Right lobe of liver (tissue), 6 donors: ENCODE results near the gene UBAC2. TPM values are rescaled to one million over a fixed set of nuclear protein-coding genes. Genes with fewer than 3 reads are reported as not detected.

Experiments
- ATAC-seq, 4 donors: fragments of 200-7000 bp; cut with Tn5 transposase; one replicate each; pipeline ENCODE4 v1.9.1; 2020; ENCODE audit warnings: mild to moderate bottlenecking in 4 of 4, moderate library complexity in 4 of 4
- DNase-seq, 3 donors: peaks; one replicate each; pipeline ENCODE4 v3.0.0-alpha.2; 2020
- H3K27ac ChIP-seq, 3 donors: fragments of 200-600 bp; one replicate each; pipeline ENCODE4 v1.8.0; 2022
- H3K27me3 ChIP-seq, 2 donors: fragments of 200-600 bp; one replicate each; pipeline ENCODE4 v1.8.0; 2022
- H3K36me3 ChIP-seq, 4 donors: fragments of 200-600 bp; sonication (generic) in 1 of 4; one replicate each; pipeline versions ENCODE4 v1.5.1 to v1.8.0; 2017 to 2022; ENCODE audit warnings: control low read depth in 1 of 4
- H3K4me1 ChIP-seq, 4 donors: fragments of 200-600 bp; sonication (generic) in 1 of 4; one replicate each; pipeline versions ENCODE4 v1.5.1 to v1.8.0; 2017 to 2022; ENCODE audit warnings: control low read depth in 1 of 4
- H3K4me3 ChIP-seq, 3 donors: fragments of 200-600 bp; one replicate each; pipeline ENCODE4 v1.8.0; 2022
- H3K9me3 ChIP-seq, 4 donors: fragments of 200-600 bp; sonication (generic) in 1 of 4; one replicate each; pipeline versions ENCODE4 v1.5.1 to v1.8.0; 2017 to 2022; ENCODE audit warnings: control low read depth in 1 of 4
- CTCF ChIP-seq, 4 donors: fragments of 200-600 bp in 3 of 4; fragments of 450-650 bp in 1 of 4; IDR thresholded peaks; one replicate each; pipeline versions ENCODE4 v1.5.1 to v1.8.0; 2016 to 2022; ENCODE audit warnings: antibody characterized with exemption in 4 of 4, mild to moderate bottlenecking in 2 of 4
- POLR2A ChIP-seq: fragments of 450-650 bp; IDR thresholded peaks from one replicate; pipeline ENCODE4 v1.6.1; 2017; ENCODE audit warnings: antibody characterized with exemption, mild to moderate bottlenecking
- WGBS: methylation state at CpG from one replicate; pipeline ENCODE4 v1.1.6; 2018; ENCODE audit warnings: low coverage, low lambda C conversion rate; ENCODE audit not compliant: insufficient coverage; ENCODE audit errors: missing lambda C conversion rate; 5-methylcytosine and 5-hydroxymethylcytosine counted together
- intact Hi-C, 2 donors: fragments of 100-400 bp; cut with DNase I; formaldehyde crosslinking; loops; one replicate each; pipeline versions ENCODE4 v1.11.2 to v1.14.1; 2022
- total RNA-seq, 6 experiments: library from RNA; depleted of rRNA in 2 of 6; stranded (reverse); fragments of >200 nt in 2 of 6; fragmentation: NEBNext Ultra II Directional in 3 of 6; extraction: Animal tissue kit (Norgen Biotek cat#: 25700) in 3 of 6; gene quantifications; one replicate each; pipeline versions ENCODE4 v1.1.0 to v1.2.4, GENCODE V29; 2016 to 2023
- donor health status: DM: no; HTN: yes; CAD: no.
- donor health status: DM: no; HTN: no; CAD: no.
- donor health status: DM: no; HTN: no; CAD: no.
- donor health status: DM: no; HTN: yes; CAD: no.
- donor health status: DM: no; HTN: yes; CAD: no.

Gene UBAC2
- total RNA-seq, 6 experiments from 2014 or later = 30.2 to 45.0 (median 37.0) TPM

GRCh38 chr13:99383511-99383921 lies 182.9 kb downstream of the UBAC2 start:
- Histone ChIP-seq H3K9me3 (no peaks in the 10 kb centered on the region), H3K27ac (no peak overlapping the region), H3K27me3 (no peaks in the 10 kb centered on the region), H3K4me1 (no peaks in the 10 kb centered on the region), H3K4me3 (no peak overlapping the region), H3K36me3 (peaks cover 0 to 7% (median 2%) of the 10 kb centered on the region in 4 donors)
- no peak for TF ChIP-seq POLR2A
- TF ChIP-seq CTCF (IDR thresholded peaks at IDR 0.05) = no peak
- ATAC-seq = no peak
- 66% methylated on average over 2 of the region's 11 CpGs for WGBS
- no peak for DNase-seq
- intact Hi-C loops = no loop called here

GRCh38 chr13:99383946-99384345 lies 183.3 kb downstream of the UBAC2 start:
- no peaks in the 10 kb centered on the region for H3K27me3 ChIP-seq
- intact Hi-C loops = no loop called here
- H3K27ac ChIP-seq = no peak overlapping the region
- no peaks in the 10 kb centered on the region for H3K4me1 ChIP-seq
- peaks cover 0 to 7% (median 2%) of the 10 kb centered on the region in 4 donors for H3K36me3 ChIP-seq
- TF ChIP-seq POLR2A (no peak), CTCF (IDR thresholded peaks at IDR 0.05) (no peak)
- H3K4me3 ChIP-seq = no peak overlapping the region
- DNase-seq = no peak
- H3K9me3 ChIP-seq = no peaks in the 10 kb centered on the region
- WGBS = 83% methylated on average over 4 of the region's 5 CpGs
- ATAC-seq = no peak

- WGBS = 88% methylated on average over 12 of the region's 13 CpGs
- intact Hi-C loops = no loop called here
- peaks cover 0 to 7% (median 2%) of the 10 kb centered on the region in 4 donors for H3K36me3 ChIP-seq
- H3K4me1 ChIP-seq = no peaks in the 10 kb centered on the region
- H3K27ac ChIP-seq = no peak overlapping the region
- TF ChIP-seq CTCF (IDR thresholded peaks at IDR 0.05) = no peak
- no peak for TF ChIP-seq POLR2A
- DNase-seq = no peak
- no peaks in the 10 kb centered on the region for H3K9me3 ChIP-seq
- no peak for ATAC-seq
- H3K4me3 ChIP-seq = no peak overlapping the region
- no peaks in the 10 kb centered on the region for H3K27me3 ChIP-seq
These were observed 183.8 kb downstream of the UBAC2 start for GRCh38 chr13:99384468-99384867.

GRCh38 chr13:99385161-99385560 lies 184.5 kb downstream of the UBAC2 start:
- no peak for DNase-seq
- intact Hi-C loops = no loop called here
- WGBS = 82% methylated on average over 6 of the region's 15 CpGs

More at GRCh38 chr13:99385161-99385560, 184.5 kb downstream of the UBAC2 start:
- Histone ChIP-seq H3K4me1 (no peaks in the 10 kb centered on the region), H3K27ac (no peak overlapping the region), H3K27me3 (no peaks in the 10 kb centered on the region), H3K36me3 (peaks cover 0 to 7% (median 2%) of the 10 kb centered on the region in 4 donors), H3K9me3 (no peaks in the 10 kb centered on the region), H3K4me3 (no peak overlapping the region)
- ATAC-seq = no peak
- TF ChIP-seq CTCF (IDR thresholded peaks at IDR 0.05) (no peak), POLR2A (no peak)
